ENCODE data around the gene ZHX3. TPM values are rescaled to one million over a fixed set of nuclear protein-coding genes. Genes with fewer than 3 reads are reported as not detected.

Gene ZHX3
- total RNA-seq, 2 donors from 2014 or later: 19.9 to 25.6 TPM

DNA sequence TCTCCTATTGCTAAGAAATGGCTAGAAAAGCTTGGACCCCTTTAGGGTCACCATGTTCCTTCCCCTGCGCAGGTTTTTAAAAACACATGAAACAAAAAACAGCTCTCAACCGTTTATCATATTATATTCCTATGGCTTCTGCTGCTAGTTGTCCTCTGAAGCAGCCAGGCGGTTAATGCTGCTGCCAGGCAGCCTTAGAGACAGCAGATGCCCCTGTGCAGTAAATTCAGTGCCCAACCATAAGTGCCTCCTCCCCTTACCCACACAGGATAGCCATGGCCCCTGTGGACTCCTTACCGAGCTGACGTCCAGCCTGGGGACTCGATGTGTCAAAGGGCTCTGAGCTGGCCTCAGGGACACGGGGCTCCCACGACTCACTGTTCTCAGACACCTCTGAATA is 115.8 kb downstream of the ZHX3 start:
- intact Hi-C loops (cut with DNase I): no loop called here
- Histone ChIP-seq H3K9ac (ENCODE audit: low read depth in 2 of 2, low read length in 2 of 2) (no peak overlapping the region), H3K27ac (no peak overlapping the region), H3K9me3 (no peaks in the 10 kb centered on the region), H3K36me3 (no peaks in the 10 kb centered on the region), H3K4me3 (no peak overlapping the region), H3K4me1 (no peaks in the 10 kb centered on the region), H3K27me3 (no peaks in the 10 kb centered on the region)
- TF ChIP-seq, protein P1, sequence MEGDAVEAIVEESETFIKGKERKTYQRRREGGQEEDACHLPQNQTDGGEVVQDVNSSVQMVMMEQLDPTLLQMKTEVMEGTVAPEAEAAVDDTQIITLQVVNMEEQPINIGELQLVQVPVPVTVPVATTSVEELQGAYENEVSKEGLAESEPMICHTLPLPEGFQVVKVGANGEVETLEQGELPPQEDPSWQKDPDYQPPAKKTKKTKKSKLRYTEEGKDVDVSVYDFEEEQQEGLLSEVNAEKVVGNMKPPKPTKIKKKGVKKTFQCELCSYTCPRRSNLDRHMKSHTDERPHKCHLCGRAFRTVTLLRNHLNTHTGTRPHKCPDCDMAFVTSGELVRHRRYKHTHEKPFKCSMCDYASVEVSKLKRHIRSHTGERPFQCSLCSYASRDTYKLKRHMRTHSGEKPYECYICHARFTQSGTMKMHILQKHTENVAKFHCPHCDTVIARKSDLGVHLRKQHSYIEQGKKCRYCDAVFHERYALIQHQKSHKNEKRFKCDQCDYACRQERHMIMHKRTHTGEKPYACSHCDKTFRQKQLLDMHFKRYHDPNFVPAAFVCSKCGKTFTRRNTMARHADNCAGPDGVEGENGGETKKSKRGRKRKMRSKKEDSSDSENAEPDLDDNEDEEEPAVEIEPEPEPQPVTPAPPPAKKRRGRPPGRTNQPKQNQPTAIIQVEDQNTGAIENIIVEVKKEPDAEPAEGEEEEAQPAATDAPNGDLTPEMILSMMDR (IDR thresholded peaks at IDR 0.05): no peak
- no peak for DNase-seq

DNA sequence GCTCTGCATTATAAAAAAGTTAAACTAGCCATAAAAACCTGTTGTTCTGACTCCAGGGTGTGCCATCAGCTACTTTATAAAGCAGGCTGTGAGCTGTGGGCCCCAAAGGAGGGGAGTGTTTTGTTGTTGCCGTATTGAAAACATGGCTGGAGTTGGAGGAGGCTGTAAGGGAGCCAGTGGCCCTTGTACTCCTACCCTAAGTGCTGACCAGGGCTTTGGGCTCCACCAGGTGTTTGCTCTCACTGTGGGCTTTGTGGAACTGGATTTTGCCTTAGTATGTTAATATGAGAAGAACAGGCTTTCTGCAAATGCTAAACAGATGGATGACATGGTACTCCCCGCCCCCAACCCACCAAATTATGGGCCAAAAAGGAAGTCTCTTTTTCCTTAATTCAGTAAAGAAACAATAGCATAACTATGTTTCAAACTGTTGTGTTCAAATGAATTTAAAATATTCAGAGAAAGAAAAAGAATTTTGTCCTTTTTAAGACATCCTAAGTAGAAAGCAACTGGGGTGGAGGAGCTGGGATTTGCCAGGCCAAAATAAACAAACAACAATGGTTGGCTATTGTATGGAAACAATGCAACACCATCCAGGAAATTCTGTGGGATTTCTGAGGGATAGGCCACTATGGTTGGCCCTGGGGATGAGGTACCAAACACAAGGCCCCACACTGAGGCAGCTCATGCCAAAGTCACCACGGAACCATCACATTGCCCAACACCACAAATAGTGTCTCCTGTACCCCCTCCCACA is 116.9 kb downstream of the ZHX3 start:
- Histone ChIP-seq H3K27me3 (no peaks in the 10 kb centered on the region), H3K4me1 (no peaks in the 10 kb centered on the region), H3K4me3 (no peak overlapping the region), H3K36me3 (no peaks in the 10 kb centered on the region), H3K9me3 (no peaks in the 10 kb centered on the region), H3K9ac (ENCODE audit: low read depth in 2 of 2, low read length in 2 of 2) (no peak overlapping the region), H3K27ac (no peak overlapping the region)
- no peak for DNase-seq
- intact Hi-C loops (cut with DNase I): no loop called here
- TF ChIP-seq, protein P1 (IDR thresholded peaks at IDR 0.05): no peak

DNA sequence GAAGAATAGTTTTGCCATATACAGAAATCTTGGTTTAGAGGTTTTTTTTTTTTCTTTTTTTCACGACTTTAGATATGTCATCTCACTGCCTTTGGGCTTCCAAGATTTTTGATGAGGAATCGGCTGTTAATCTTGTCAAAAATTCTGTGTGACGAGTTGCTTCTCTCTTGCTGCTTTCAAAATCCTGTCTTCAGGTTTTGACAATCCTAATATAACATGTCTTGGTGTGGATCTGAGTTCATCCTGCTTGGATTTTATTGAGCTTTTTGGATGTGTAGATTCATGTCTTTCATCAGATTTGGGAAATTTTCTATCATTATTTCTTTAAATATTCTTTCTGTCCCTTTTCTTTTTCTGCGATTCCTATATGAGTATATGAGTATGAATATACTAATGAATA is 119.1 kb downstream of the ZHX3 start:
- intact Hi-C loops (cut with DNase I): no loop called here
- TF ChIP-seq, protein P1 (IDR thresholded peaks at IDR 0.05): no peak
- no peaks in the 10 kb centered on the region for H3K9me3 ChIP-seq
- no peak overlapping the region for H3K9ac ChIP-seq (ENCODE audit: low read depth in 2 of 2, low read length in 2 of 2)
- H3K4me3 ChIP-seq: no peak overlapping the region
- no peaks in the 10 kb centered on the region for H3K4me1 ChIP-seq
- no peaks in the 10 kb centered on the region for H3K36me3 ChIP-seq
- H3K27me3 ChIP-seq: no peaks in the 10 kb centered on the region
- no peak overlapping the region for H3K27ac ChIP-seq
- no peak for DNase-seq

DNA sequence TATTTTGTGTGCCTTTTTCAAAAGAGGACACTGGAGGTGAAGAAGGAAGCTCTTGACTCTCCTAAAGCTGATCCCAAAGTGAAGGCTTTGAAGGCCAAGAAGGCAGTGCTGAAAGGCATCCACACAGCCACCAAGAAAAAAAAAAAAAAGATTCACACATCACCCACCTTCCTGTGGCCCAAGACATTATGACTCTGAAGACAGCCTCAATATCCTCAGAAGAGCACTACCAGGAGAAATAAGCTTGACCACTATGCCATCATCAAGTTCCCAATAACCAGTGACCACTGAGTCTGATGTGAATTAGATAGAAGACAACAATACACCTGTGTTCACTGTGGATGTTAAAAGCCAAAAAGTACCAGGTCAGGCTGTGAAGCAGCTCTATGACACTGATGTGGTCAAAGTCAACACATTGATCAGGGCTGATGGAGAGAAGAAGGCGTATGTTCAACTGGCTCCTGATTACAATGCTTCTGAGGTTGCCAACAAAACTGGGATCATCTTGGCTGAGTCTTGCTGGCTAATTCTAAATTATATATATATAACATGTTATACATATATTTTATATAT is 120.8 kb downstream of the ZHX3 start:
- no peak for DNase-seq
- H3K36me3 ChIP-seq: no peaks in the 10 kb centered on the region
- H3K9ac ChIP-seq (ENCODE audit: low read depth in 2 of 2, low read length in 2 of 2): no peak overlapping the region
- H3K4me3 ChIP-seq: no peak overlapping the region
- no peaks in the 10 kb centered on the region for H3K9me3 ChIP-seq
- no peaks in the 10 kb centered on the region for H3K4me1 ChIP-seq
- TF ChIP-seq, protein P1 (IDR thresholded peaks at IDR 0.05): no peak
- no peak overlapping the region for H3K27ac ChIP-seq
- H3K27me3 ChIP-seq: no peaks in the 10 kb centered on the region
- intact Hi-C loops (cut with DNase I): no loop called here

DNA sequence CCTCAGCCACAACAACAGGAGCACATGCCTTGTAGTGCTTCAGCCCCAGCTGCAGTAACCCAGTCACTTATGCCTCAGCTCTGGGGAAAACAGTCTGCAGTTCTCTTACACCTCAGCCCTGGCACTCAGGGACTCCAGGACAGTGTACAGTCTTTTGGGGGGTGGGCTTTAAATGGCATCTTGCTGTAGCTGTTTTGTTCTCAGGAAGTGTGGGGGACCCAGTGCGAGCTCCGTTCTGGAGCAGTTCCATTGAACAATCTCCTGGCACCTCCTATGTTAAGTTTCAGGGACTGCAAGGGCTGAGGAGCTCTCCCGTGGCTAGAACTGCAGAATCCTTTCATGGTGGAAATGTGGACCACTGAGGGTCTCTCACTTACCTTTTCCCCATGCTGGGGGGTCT is 125.0 kb downstream of the ZHX3 start:
- Histone ChIP-seq H3K27me3 (no peaks in the 10 kb centered on the region), H3K27ac (no peak overlapping the region), H3K9me3 (no peaks in the 10 kb centered on the region), H3K9ac (ENCODE audit: low read depth in 2 of 2, low read length in 2 of 2) (no peak overlapping the region), H3K4me3 (no peak overlapping the region), H3K36me3 (no peaks in the 10 kb centered on the region), H3K4me1 (no peaks in the 10 kb centered on the region)
- intact Hi-C loops (cut with DNase I): no loop called here
- TF ChIP-seq, protein P1 (IDR thresholded peaks at IDR 0.05): no peak
- no peak for DNase-seq

All from colonic mucosa (tissue), 4 donors.